DOHH2 (cell line): ENCODE measurements around the gene FAM131A.

Source experiments
- CTCF ChIP-seq: fragments of 200-600 bp; sonication (generic); IDR thresholded peaks from one replicate; pipeline ENCODE4 v1.5.1; 2014; ENCODE audit warnings: antibody characterized with exemption, mild to moderate bottlenecking, low read depth, low read length; ENCODE audit not compliant: poor library complexity, severe bottlenecking
- EZH2phosphoT487 ChIP-seq: fragments of 200-600 bp; sonication (generic); IDR thresholded peaks from 2 replicates; pipeline ENCODE4 v1.6.1; 2017; ENCODE audit warnings: borderline replicate concordance, mild to moderate bottlenecking, antibody characterized with exemption, low read length, moderate library complexity, mixed read lengths

- no peak for TF ChIP-seq CTCF
- TF ChIP-seq EZH2phosphoT487, result no peak
Observed at GRCh38 chr3:184334470-184335158, 2.8 kb upstream of the FAM131A start.
